Fibroblast of skin of left quadriceps (primary cell): ENCODE measurements around the gene RAET1G.
"Not testable (repeated sequence)": the region's sequence is repeated elsewhere in the genome, so short reads cannot be mapped to it uniquely, and the experiment has no call there.

ENCODE experiments used
- DNase-seq, 2 experiments: peaks; one replicate each; pipeline ENCODE4 v3.0.0-alpha.2; 2013; ENCODE audit warnings: low read depth in 2 of 2

RAET1G gene

DNA sequence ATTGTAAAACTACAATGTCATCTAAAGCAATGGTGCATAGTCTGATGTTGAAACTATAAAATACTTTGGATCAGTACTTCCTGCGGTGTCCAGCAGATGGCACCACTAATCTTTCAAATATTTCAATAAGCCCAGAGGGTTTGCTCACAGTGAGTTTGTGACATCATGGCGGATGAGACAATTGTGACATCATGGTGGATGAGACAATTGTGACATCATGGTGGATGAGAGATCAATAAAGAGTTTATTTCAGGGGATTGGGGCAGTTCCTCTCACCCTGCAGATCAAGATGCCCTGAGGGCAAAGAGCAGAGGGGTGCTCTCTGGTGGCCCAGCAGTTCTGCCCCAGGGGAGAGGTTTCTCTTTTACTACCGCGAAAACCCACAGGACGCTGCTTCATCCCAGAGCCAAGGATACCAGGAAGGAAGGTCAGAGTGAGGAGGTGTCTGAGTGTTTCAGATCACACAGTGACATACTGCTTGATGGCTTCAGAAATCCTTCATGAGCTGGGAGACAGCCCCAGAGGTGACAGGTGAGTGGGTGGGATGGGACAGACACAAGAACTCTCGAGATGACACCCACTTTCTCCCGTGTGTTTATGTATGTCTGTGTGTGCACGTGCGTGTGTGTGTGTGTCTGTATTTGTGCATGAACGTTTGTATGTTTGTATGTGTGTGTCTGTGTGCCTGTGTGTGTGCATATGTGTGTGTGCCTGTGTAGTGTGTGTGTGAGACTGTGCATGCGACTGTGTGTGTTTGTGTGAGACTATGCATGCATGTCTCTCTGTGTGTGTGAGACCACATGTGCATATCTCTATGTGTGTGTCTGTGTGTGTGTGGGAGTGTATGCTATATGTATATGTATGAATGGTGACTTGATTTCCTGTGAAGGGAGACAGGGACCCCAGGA lies 11.6 kb upstream of the RAET1G start:
- peak; percentile 50 to 52 for DNase-seq

DNA sequence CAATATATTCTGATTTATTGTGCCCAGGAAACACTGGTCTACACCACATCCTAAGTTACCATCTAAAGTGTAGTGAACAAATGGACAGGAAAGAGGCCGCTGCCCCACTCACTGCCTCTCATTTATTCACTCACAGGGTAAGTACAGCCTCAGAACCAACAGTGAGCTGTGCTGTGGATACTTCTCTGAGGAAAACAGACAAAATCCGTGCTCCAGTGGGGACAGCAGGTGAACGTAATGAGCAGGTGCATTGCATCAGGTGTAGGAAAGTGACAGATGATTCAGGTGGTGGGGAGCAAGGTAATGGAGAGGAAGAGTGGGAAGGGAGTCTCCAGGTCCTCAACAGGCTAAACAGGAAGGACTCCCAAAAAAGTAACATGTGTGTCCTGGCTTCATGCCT lies 10.5 kb upstream of the RAET1G start:
- DNase-seq: no peak

DNA sequence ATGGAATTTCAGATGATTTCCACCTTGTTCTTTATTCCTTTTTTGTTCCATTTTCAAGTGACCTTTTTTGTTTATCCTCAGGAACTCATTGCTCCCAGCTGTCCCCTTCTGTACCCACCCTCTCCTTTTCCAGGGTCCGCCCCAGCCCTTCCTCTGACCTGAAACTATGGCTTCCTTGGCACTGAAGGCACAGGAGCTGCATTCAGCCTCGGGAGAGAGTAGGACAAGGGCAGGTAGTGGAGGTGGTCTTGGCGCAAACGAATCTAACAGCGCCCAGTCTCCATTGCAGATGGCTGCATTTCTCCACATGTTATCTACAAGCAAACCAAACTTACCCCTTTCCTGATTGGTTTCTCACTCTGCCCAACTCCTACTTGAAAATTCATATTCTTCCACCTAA lies 10.1 kb upstream of the RAET1G start:
- DNase-seq: no peak

DNA sequence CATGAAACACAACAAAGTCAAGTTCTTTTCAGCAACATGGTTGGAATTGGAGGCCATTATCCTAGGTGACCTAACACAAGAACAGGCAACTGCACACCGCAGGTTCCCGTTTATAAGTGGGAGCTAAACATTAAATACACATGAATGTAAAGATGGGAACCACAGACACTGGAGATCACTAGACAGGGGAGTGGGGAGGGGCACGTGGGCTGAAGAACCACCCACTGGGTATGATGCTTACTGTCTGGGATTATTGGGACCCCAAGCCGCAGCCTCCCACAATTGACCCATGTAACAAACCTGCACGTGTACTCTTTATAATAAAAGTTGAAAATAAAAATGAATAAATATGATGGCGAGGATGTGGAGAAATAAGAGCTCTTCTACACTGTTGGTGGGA lies 8.6 kb upstream of the RAET1G start:
- no peak for DNase-seq

DNA sequence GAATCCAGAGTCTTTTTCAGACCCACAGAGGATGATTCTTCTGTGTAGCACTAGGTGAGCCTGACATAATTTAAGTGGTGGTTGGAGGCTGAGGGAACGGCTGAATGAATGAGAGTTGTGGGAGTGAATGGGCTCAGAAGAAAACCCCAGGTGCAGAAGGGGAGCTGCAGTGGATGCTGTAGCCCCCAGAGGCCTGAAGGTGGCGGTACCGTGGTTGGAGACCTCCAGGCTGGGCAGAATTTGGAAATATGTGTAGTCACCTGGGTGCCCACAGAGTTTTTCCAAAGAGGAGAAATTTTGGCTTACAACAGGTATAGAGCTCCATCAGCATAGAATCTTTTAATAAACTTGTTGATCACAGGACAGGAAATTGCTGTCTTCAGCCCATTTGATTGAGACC lies 6.5 kb upstream of the RAET1G start:
- no peak for DNase-seq

DNA sequence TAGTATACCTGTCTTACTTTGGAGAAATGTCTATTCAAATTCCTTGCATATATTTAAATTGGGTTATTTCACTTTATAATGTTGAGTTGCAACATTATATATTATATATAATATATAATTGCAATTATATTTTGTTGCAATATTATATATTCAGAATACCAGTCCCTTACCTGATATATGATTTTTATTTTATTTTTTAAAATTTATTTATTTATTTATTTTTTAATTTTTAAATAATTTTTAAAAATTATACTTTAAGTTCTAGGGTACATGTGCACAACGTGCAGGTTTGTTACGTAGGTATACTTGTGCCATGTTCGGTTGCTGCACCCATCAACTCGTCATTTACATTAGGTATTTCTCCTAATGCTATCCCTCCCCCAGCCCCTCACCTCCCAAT lies 4.1 kb upstream of the RAET1G start:
- DNase-seq: not testable (repeated sequence)

DNA sequence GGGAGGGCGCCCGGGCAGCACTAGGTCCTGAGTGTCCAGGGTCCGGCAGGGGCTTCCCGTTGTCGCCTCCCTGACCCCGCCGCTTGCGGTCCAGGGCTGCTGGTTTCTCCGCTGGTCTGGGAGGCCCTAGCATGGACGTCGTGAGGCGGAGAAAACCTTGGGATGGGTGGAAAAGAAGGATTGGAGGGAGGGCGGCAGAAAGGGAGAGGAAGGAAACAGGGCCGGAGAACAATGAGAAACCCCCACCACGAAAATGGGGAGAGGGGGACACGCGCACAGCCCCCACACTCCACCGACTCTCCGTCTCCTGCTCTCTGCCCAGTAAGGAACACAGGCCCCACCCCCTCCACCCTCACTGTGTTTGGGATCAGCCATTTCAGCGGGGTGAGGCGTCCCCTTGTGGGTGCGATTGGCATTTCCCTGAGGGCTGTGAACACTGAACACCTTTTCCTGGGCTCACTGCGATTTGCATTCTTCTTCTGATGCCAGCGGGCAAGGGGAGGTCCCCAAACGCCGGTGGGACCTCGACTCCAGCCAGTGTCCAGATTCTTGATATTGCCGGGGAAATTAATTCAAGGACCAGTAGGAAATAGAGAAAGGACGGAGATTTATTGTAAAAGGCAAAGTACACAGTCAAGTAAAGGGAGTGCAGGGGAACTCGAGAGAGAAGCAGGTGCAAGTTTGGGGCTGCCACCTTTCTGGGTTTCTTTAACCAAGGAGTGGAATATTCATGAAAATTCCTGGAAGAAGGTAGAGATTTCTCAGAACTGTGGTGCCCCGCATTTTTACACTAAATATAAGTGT lies 3.3 kb upstream of the RAET1G start:
- DNase-seq: peak; percentile 50 to 56

DNA sequence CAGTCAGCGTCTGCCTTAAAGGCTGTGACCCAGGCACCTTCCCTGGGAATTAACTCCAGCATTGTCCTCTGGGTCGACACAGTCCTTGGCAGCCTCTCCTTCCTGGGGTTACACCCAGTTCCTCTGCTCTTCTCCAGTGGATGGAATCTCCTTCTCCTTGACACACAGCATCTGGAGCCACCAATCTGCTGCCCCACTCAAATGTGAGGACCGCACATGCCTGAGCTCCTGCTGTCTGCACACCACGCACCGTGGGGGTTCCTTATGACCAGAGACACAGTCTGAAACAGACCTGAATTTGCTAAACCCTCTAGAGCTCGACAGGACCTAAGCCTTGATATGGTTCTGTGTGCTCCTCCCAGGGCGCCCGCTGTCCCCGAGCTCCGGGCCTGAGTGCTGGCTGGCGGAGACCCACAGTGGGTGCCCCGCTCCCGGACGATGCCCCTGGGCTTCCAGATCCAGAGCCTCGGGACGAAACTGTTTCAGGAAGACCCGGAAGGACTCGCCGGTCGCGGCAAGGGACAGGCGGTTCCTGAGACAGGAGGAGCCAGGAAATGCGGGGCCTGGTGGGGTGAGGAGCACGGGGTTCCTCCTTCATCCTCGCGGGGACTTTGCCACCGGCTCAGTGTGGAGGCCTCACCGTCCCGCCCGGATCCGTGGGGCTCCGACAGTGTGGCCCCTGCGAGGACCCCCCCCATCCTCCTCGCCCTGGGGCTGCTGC lies 2.5 kb upstream of the RAET1G start:
- no peak for DNase-seq

DNA sequence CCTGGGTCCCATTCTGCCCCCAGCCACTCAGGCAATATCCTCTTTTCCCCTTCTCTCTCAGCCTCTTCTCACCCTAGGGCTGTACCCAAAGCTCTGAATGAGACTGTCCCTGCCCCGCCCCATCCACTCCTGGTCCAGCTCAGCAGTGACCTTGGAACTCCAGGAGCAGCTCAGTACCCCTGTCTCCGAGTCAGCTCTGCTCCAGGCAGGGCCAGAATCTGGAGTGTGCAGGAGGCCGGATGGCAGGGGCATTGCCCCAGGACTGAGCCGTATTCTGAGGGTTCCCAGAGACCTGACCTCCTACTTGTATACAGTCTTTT lies 2.0 kb upstream of the RAET1G start:
- no peak for DNase-seq

DNA sequence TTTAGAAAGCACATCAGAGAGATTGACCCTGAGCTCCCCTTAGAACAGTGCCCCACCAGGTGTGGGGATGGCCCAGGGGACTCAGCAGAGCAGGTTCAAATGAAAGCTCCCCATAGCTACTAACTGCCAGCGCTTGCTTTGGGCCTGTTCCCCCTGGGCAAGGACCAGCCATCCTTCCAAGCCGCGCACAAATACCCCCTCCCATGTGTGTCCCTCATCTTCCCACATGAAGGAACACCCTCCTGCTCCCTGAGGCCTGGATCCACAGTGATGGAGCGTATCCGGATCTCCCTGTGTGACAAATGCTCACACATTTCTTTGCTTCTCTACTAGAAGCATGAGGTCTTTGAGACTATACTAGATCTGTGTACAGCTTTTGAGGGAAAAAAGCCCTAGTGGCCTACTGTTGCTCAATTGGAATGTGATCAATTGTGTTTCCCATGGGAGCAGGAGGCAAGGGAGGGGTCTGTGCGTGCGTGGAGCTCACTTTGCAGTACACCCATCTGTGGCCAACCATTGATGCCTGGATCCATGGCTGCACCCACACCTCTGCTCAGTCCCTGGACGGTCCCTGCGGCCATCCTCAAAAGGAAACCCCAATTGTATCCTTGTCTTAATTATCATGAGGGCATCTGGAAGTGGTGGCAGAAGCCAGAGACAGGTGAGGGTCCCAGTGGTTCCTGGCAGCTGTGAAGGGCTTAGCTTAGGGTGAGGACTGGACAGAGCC lies 1.4 kb upstream of the RAET1G start:
- DNase-seq: no peak

DNA sequence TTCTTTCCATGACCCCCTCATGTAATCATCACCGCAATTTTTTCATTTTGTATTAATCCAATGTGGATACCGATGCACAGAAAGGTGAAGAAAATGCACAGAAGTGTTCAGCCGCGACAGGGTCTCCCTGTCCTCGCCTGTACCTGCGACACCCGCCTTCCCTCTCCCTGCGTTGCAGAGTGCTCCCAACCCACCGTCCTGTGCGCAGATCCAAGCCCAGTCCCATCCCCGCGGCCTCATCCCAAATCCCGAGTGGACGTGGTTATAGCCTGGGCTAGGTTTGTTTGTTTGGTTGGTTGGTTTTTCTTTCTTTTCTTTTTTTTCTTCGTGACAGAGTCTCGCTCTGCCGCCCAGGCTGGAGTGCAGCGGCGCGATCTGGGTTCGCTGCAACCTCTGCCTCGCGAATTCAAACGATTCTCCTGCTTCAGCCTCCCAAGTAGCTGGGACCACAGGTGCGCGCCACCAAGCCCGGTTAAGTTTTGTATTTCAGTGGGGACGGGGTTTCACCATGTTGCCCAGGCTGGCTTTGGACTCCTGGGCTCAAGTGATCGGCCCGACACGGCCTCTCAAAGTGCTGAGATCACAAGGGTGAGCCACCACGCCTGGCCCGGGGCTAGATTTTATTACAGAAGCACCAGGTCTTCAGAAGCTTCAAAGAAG lies 536 bp upstream of the RAET1G start:
- DNase-seq: no peak

DNA sequence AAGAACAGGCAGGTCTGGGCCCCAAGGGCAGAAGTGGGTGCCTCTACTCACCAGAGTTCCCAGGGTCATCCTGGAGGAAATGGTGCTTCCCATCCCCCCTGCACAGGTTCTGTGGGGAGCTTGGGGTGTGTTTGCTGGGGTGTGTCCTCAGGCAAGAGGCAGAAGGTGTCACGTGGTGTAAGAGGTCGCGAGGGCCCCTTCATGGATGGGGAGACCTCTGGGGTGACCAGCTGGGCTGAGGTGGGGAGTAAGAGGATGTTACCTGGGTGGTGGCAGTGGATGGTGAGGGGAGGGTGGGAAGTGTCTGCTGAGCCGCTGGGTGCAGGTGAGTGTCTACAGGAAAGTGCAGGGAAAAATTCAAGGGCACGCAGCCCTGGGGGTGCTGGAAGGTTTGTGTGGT lies 830 bp downstream of the RAET1G start:
- DNase-seq: not testable (repeated sequence)

DNA sequence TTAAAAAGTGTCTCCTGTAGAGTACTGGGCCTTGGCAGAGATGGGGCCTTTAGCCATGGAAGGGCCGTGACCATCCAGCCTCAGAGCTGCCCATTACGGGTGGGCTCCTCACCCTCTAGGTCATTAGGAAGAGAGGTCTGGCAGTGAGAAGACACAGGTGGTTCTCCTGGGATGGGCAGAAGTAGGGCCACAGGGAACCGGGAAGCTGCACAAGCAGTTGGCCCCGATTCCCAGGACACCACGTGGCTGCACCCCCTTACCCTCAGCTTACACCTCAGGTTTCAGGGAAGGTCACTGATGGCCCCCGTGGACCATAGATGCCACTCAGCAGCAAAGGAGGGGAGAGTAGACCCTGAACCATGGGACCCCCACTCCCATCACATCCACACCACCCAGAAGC lies 1.6 kb downstream of the RAET1G start:
- no peak for DNase-seq

DNA sequence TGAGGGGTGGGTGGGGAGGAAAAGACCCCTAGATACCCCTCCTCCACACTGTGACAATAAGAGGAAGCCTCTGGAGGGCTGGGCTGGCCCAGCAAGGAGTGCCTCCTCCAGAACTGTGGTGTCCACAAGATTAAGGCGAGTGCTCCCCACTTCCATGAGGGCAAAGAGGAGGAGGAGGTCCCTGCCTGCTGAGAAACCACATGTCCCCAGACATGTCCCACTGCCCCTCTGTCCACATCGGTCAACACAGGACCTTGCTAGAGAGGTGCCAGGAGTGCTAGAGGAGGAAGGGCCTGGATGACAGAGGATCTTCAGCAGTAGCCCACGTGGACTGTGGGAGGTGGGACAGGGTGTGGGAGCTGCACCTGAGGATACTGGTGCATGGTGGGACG lies 3.1 kb downstream of the RAET1G start:
- no peak for DNase-seq

DNA sequence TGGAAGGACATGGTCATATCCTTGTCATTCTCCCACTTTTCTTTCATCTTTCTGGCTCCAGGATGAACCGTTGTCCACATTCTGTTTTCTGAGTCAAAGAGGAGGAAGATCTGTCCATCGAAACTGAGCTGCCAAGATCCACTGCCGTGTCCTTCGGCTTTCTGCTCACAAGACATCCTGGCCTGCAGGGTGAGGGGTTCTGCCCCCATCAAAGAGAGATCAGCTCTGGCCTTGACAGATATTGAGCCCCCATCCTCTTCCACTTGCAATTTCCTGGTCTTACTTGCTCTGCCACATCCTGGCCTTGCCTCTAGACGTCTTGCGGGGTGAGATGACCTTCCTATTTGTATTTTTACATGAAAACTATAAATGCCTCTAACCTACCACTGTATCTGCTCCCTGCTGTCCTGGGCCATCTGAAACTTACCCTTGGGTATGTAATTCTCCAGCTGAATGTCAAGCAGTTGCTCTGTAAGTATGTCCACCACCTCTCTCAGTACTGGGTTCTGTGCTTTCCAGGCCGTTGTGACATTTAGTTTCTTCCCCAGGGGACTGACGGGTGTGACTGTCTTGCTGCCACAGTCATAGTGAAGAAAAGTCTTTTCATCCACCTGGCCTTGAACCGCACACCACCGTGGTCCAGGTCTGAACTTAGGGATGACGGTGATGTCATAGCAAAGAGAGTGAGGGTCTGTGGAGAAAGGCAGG lies 3.6 kb downstream of the RAET1G start:
- DNase-seq: not testable (repeated sequence)

DNA sequence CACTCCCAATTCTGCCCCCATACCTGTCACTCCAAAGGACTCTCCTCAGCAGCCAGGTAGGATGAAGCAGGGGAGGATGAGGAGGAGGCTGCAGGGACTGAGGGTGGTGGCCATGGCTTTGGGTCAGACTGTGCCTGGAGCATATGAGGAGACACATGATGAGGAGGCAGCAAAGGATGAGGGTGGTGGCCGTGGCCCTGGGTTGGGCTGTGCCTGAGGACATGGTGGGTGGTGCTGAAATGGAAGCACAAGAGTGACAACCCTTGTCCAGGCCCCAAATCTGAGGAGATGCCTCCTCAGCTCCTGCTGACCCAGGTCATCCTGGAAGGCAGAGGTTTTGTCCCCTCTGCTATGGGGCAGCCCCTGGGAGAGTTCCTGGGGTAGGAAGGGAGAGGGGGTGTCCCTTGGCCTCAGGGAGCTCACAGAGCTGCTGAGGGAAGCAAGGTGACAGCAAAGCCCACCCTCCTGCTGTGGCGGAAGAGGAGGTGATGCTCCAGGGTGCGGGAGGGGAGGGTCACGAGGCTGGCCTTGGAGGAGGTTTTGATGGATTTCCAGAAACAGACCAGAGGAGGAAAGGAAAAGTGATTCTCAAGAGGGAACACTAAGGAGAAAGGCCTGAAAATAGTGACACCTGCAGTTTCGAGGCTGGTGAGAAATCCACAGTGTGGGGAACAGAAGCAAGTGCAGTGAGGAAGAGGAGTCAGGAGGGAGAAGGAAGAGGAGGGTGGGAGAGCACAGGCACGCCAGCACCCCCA lies 4.6 kb downstream of the RAET1G start:
- DNase-seq: no peak

DNA sequence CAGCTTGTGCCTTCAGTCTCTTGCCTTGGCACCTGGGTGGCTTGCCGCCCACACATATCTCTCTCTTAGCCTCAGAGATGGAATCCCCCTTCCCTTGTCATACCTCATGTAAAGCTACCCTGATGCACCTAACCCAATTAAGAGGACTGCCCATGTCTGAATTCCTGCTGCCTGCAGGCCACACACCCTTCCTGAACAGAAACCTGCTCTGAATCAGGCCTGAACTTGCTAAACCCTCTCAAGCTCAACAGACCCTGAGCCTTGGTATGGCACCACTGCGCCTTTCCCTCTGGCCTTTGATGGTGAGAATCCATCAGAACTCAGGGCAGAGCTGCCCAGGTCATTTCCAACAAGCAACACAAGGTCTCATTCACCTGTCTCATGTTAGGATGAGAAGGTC lies 5.2 kb downstream of the RAET1G start:
- DNase-seq: no peak

DNA sequence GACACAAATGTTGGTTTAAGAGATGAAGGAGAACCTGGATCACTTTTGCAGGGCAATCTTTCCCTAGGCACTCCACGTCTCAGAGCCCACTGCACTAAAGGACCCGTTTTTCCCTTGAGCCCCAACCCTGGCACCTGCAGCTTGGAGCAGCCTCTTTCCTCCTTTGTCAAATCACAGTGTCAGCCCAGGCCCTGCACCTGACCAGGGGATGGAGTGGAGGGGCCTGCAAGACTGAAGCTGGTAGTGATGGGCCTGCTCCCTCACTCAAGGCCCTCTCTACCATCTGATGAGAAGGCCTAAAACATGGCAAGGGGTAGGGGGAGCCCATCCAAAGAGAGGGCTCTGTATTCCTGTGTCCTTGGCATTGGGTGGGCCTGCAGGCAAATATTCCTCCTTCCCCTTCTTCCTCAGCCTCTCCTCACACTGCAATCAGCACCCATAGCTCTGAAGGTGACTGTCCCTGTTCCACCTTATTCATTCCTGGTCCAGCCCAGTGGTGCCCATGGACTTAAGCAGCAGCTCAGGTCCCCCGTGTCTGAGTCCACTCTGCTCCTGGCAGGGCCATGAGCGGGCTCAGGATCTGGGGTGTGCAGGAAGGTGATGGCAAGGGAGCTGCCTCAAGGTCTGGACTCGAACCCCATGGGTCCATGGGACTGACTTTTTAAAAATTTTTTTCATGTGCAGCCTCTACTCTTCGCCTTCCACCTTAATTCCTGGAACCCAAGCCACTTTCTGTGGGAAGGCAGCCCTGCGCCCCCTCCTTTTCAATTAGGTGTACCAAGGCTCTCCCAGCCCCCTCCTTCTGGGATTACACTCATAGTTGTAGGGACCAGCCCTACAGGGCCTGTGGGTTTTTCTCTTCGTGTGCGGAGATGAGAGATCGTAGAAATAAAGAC lies 6.7 kb downstream of the RAET1G start:
- no peak for DNase-seq
